ENCODE data around the gene ZNF212. TPM values are rescaled to one million over a fixed set of nuclear protein-coding genes. Genes with fewer than 3 reads are reported as not detected.

Gene ZNF212
- total RNA-seq, 1 donor from 2014 or later: 5.1 TPM

DNA sequence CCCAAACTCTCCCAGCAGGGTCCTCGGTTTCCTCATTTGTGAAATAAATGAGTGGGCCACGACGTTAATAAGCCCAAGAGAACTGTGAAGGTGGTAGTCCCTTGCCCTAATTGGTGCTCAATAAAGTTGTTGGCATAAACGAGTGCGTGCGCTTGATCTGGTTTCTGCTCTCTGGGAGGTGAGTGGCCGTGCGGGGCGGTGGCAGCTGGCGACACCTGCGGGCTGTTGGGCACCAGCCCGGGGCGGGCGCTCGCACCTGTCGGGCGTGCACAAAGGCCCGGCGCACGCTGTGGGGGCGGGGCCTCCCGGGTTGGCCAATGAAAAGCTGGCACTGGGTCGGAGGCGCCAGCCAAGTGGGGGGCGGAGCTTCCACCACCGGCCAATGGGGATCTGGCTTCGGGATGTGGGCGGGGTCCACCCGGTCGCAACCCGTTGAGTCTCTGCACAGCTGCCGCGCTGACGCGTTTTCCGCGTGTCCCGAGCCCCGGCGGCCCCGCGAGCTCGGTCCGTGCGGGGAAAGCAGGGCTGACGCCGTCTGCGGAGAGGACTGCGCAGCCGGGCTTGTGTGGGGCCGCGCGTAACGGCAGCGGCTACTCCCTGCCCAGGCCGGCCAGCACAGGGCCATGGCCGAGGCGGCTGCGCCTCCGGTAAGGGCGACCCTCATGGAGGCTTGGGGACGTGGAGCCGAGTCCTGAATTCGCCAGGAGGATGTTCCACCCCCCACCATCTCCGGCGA, 45.6 kb downstream of the ZNF212 start:
- DNase-seq (ENCODE audit: low spot score): peak; percentile 98

DNA sequence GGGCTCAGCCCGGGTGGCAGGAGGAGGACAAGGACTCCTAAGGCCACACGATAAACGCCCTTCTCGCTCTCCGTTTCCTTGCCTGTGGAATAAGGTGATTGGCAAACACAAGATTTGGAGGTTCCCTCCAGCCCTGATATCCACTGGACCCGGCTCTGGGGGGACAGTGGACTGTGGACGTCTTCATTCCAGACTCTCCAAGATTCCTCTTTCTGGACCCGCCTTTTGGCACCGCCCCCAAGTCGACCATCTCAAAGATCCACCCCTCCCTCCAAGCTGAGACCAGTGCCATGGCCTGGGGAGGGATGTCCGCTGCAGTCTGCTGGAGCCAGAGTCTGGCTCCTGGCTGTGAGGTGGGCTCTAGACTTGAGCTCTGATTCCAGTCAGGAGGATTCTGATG, 46.2 kb downstream of the ZNF212 start:
- peak; percentile 82 for DNase-seq (ENCODE audit: low spot score)

- DNase-seq (ENCODE audit: low spot score): peak; percentile 65
These were observed 47.5 kb downstream of the ZNF212 start for GRCh38 chr7:149286811-149287400.

- DNase-seq (ENCODE audit: low spot score): no peak
These were observed 48.2 kb downstream of the ZNF212 start for GRCh38 chr7:149287622-149288021.

DNA sequence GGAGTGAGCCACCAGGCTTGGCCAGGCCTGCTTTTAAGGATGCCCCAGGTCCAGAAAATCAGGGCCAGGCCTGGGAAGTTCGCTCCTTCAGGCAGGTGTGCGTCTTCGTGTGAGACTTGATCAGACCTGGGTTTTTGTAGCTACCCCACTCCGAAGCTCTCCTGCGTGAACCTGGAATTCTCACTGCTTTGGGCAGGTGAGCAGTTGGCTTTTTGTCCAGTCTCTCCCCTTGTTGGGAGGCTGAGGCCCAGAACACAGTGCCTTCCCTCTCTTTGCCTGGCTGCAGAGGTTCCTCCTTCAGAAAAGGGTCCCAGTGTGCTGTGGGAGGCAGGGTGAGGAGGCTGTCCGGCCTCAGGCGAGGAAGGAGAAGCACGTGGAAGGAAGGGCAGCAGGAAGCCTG, 49.8 kb downstream of the ZNF212 start:
- DNase-seq (ENCODE audit: low spot score): no peak

- DNase-seq (ENCODE audit: low spot score): no peak
These were observed 50.4 kb downstream of the ZNF212 start for GRCh38 chr7:149289856-149290255.

GRCh38 chr7:149291036-149291780, 51.8 kb downstream of the ZNF212 start:
- DNase-seq (ENCODE audit: low spot score): no peak

DNA sequence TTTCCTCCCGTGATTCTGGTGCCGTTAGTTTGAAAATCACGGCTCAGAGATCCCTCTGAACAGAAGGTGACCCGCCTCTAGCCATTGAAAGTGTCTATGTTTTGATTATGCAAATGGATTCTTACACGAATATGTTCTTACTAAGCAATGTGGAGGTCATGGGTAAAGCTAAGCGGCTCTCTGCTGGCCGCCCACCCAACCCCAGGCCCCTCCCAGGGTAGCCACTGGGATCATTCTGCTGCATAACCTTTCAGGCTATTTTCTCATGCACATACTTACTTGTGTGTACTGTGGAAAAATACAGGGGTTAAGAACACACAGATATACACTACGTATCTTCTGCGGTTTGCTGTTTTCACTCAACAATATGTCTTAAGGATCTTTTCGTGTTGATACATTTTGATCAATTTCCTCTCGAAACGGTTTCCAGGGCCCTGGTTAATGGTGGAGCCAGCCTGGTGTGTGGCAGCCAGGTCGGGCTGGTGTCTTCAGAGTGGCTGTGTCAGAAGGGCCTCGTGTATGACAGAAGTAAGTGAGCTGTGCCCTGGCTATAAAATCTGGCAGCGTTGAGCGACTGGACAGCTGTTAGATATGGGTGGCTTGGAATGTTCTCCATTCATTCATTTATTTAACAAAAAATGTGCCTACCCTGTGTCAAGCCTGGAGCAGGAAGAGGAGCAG, 52.5 kb downstream of the ZNF212 start:
- no peak for DNase-seq (ENCODE audit: low spot score)

- DNase-seq (ENCODE audit: low spot score): no peak
These were observed 53.0 kb downstream of the ZNF212 start for GRCh38 chr7:149292462-149292823.

DNA sequence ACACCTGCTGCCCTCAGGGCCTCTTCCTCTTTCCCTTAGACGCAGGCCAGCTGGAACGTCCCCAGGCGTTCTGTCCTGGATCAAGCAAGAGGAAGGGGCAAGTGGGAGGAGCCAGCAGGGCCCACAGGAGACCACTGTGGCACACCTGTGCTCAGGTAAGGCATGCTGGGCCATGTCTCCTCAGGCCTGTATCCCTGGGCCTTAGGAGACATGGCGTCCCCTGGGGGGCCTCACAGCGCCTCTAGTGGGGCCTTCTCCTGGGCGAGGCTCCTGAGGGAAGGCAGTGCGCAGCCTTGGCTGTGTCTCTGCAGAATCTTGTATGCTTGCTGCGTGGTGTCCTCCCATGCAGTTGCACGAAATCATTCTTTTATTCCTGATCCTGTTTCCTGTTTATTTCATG, 53.9 kb downstream of the ZNF212 start:
- DNase-seq (ENCODE audit: low spot score): no peak

DNA sequence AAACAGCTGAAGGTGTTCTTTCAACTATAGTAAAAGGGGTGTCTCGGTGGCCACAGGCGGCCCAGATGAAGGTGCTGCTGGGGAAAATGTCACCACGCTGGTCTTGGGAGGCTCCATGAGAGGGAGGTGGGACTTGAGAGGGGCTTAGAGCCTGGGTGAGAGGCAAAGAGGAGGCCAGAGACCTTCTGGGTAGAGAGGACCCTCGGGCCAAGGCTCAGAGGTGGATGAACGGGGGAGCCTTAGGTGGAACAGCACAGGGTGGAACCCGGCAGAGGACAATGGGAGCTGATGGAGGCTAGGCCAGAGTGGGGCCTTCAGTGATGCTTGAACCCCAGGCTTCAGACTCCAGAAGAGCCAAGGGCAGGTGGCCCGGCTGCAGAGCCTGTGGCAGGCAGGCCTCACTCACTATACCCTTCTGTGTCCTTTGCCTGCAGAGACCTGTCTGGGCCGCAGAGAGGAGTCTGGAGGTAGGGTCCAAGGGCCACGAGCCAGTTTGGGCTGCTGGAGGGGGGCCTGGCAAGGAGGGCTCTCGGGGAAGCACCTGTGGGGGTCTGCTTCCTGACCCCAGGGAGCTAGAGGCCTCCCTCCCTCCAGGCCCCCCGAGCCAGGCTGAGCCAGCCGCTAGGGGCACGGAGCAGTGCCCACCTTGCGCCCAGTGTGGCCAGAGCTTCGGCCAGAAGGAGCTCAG, 54.6 kb downstream of the ZNF212 start:
- no peak for DNase-seq (ENCODE audit: low spot score)

DNA sequence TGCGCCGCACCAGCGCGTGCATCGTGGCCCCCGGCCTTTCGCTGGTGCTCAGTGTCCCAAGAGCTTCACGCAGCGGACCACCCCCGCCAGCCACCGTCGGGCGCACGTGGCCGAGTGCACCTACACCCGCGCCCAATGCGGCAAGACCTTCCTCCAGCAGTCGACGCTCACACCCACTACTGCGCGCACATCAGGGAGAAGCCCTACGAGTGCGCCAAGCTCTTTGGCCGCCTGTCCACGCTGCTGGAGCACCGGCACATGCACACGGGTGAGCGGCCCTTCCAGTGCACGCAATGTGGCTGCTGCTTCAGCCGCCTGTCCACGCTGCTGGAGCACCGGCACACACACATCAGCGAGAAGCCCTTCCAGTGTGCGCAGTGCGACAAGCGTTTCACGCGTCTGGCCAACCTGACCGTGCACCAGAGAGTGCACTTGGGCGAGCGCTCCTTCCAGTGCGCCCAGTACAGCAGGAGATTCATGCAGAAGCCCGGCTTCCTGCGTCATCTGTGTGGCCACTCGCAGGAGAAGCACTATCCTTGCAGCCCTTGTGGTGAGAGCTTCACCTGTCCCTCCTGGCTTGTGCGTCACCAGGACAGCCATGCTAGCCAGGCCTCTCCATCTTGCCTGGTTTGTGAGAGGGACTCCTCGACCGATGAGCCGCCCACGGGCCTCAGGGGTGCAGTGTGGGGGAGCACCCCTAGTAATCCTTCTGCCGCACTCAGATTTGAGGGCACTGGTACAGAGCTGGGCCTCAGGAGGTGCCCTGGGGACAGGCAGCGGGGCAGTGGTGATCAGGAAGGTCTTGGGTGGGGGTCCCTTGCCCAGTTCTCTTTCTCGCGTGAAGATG, 55.4 kb downstream of the ZNF212 start:
- DNase-seq (ENCODE audit: low spot score): no peak

DNA sequence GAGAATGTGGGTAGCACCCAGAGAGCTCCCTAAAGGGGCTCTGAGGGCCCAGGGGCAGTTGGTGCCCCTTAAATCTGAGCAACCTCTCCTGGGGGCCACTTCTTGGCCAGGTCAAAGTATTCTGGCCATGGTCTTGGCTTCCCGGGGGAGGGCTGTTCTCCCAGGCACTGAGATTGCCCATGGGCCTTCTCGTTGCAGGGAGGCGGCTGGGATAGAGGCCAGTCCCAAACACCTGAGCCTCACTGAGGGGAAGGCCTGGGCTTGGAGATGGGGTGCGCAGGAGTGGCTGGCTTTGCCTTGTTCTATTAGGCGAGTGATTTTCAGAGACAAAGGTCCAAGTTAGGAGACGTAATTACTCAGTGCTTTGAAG, 56.0 kb downstream of the ZNF212 start:
- DNase-seq (ENCODE audit: low spot score): no peak

DNA sequence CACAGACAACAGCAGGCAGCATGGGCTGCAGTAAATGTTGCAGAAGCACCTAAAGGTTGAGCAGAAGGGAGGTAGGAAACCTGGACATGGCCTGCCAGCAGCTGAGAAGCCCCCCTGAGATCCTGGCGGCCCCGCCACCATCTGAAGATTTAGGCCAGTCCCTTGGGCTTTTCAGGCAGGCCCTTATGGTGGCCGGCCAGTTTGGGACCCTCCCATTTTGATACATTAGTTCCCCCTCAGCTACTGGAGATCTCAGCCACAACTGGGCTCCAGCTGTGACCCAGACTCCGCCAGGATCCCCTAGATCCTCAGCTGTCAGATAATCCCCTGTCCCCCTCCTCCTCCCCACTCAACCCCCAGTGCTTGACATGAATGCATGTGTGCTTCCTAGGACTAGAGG, 56.9 kb downstream of the ZNF212 start:
- DNase-seq (ENCODE audit: low spot score): peak; percentile 80

DNA sequence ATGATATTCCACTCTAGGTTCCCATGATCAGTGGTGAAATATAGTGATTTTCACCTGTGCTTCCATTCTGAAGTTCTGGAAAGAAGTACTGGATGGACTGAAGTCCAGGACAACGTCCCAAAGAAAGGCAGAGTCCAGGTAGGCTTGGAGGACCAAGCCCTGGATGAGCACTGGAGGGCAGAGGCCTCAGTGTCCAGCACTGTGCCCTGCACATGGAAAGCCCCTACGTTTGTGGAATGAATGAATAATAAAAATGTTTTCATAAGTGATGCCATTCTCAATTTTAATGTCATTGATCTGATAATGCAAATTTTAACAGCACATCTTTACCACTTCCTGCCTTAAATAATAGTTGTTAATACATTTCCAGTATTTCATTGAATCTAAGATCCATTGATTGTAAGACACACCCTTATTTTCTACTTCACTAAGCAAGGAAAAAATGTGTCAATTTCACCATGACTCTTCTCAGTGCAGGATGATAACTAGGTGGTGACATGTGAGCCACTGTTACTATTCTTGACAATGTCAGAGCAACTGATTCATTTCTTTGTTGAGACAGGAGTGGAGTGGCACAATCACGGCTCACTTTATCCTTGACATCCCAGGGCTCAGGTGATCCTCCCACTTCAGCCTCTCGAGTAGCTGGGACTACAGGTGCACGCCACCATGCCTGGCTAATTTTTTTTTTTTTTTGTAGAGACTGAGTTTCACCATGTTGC, 57.7 kb downstream of the ZNF212 start:
- DNase-seq (ENCODE audit: low spot score): no peak

DNA sequence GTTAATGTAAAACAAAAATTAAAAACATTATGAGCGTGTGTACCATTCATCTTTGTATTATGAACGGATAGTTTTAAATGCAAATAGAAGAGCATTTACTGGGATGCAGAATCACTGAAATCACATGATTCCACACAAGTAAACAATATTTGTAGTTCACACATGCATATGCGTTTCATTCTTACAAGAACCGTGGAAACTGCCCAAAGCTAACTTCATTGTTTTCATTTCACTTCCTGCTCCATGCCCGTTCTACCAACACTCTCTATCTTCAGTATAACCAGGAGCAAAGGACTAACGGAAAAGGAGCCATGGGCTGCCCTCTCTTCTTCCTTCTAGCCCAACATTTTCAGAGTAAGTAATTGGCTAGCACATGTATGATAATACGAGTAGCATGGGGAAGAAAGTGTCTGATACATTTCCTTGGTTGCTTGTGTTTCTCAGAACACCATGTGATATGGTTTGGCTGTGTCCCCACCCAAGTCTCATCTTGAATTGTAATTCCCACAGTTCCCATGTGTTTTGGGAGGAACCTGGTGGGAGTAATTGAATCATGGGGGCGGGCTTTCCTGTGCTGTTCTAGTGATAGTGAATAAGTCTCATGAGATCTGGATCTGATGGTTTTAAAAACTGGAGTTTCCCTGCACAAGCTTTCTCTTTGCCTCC, 61.3 kb downstream of the ZNF212 start:
- DNase-seq (ENCODE audit: low spot score): no peak

GRCh38 chr7:149302222-149302621, 62.8 kb downstream of the ZNF212 start:
- DNase-seq (ENCODE audit: low spot score): peak; percentile 60

GRCh38 chr7:149302865-149303264, 63.4 kb downstream of the ZNF212 start:
- DNase-seq (ENCODE audit: low spot score): no peak

DNA sequence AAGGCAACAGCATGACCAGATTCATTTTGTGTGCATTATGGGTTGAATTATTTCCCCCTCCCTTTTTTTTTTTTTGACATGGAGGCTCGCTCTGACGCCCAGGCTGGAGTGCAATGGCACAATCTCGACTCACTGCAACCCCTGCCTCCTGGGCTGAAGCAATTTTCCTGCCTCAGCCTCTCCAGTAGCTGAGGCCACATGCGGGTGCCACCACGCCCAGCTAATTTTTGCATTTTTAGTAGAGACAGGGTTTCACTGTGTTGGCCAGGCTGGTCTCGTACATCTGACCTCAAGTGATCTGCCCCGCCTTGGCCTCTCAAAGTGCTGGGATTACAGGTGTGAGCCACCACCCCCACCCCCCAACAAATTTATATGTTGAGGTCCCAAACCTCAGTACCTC, 64.6 kb downstream of the ZNF212 start:
- DNase-seq (ENCODE audit: low spot score): peak; percentile 24
